Kidney (tissue), 14 donors: ENCODE measurements around the gene ARHGAP18. TPM values are rescaled to one million over a fixed set of nuclear protein-coding genes. Genes with fewer than 3 reads are reported as not detected.

Source experiments
- DNase-seq, 5 donors: peaks; one replicate each; pipeline ENCODE4 v3.0.0-alpha.2; 2013 to 2020
- FAIRE-seq: peaks from 2 replicates; lab custom pipeline; 2012; peaks lifted over from hg19 to GRCh38; lab: Jason Lieb, UNC
- H3K27ac ChIP-seq, 2 donors: one replicate each; pipeline ENCODE4 v1.7.0; 2013; ENCODE audit warnings: low read depth in 2 of 2, low read length in 2 of 2, inconsistent platforms in 1 of 2
- H3K27me3 ChIP-seq: one replicate; pipeline ENCODE4 v1.7.1; 2013; ENCODE audit warnings: low read length, inconsistent platforms; ENCODE audit not compliant: control insufficient read depth, insufficient read depth
- H3K36me3 ChIP-seq, 3 donors: one replicate each; pipeline versions ENCODE4 v1.7.0 to v1.7.1; 2013; ENCODE audit warnings: low read length in 3 of 3, control low read depth in 1 of 3, inconsistent platforms in 1 of 3; ENCODE audit not compliant: insufficient read depth in 3 of 3, control insufficient read depth in 2 of 3
- H3K4me1 ChIP-seq, 3 donors: one replicate each; pipeline versions ENCODE4 v1.7.0 to v1.7.1; 2013; ENCODE audit warnings: low read length in 3 of 3, inconsistent platforms in 1 of 3, low read depth in 1 of 3; ENCODE audit not compliant: control insufficient read depth in 2 of 3, insufficient read depth in 2 of 3
- H3K4me3 ChIP-seq, 3 donors: one replicate each; pipeline versions ENCODE4 v1.7.0 to v1.8.1; 2013; ENCODE audit warnings: low read length in 3 of 3, control low read depth in 1 of 3, inconsistent platforms in 1 of 3
- H3K9ac ChIP-seq, 3 donors: one replicate each; pipeline versions ENCODE4 v1.7.0 to v1.7.1; 2013; ENCODE audit warnings: low read length in 3 of 3, control low read depth in 1 of 3, inconsistent platforms in 1 of 3
- H3K9me3 ChIP-seq, 3 donors: one replicate each; pipeline versions ENCODE4 v1.7.0 to v1.7.1; 2013; ENCODE audit warnings: low read length in 3 of 3, control low read depth in 1 of 3, inconsistent platforms in 1 of 3; ENCODE audit not compliant: control insufficient read depth in 2 of 3, insufficient read depth in 1 of 3
- intact Hi-C: fragments of 100-400 bp; cut with DNase I; formaldehyde crosslinking; loops from one replicate; pipeline ENCODE4 v1.11.1; 2022
- polyA plus RNA-seq: library from polyadenylated mRNA; stranded (reverse); fragments of 350-450 nt; fragmentation: Illumina TruSeq; extraction: RNeasy Lipid Tissue Mini Kit (QIAGEN cat#74804); gene quantifications from one replicate; pipeline ENCODE4 v1.2.3, GENCODE V29; 2014; ENCODE audit warnings: low read depth, low replicate concordance; ENCODE audit not compliant: insufficient read depth
- total RNA-seq: library from RNA; stranded (reverse); fragmentation: NEBNext Ultra II Directional; extraction: Animal tissue kit (Norgen Biotek cat#: 25700); gene quantifications from one replicate; pipeline ENCODE4 v1.2.1, GENCODE V29; 2021
- TF ChIP-seq, protein P1 (sequence below): IDR thresholded peaks from 3 replicates; pipeline ENCODE4 v1.5.1; 2012; ENCODE audit warnings: mild to moderate bottlenecking, moderate library complexity, borderline replicate concordance; ENCODE audit not compliant: insufficient read depth; ENCODE audit errors: extremely low read depth
- donor health status: control.
- donor health status: control.
- donor health status: control.
- donor health status: control.
- donor health status: control.
- donor health status: DM: yes; HTN: yes; CAD: no.
- donor health status: Normal renal cell carcinoma (clear cell type).

The ARHGAP18 gene
- total and polyA plus RNA-seq, 2 donors from 2014 or later: 26.5 to 39.8 TPM

DNA sequence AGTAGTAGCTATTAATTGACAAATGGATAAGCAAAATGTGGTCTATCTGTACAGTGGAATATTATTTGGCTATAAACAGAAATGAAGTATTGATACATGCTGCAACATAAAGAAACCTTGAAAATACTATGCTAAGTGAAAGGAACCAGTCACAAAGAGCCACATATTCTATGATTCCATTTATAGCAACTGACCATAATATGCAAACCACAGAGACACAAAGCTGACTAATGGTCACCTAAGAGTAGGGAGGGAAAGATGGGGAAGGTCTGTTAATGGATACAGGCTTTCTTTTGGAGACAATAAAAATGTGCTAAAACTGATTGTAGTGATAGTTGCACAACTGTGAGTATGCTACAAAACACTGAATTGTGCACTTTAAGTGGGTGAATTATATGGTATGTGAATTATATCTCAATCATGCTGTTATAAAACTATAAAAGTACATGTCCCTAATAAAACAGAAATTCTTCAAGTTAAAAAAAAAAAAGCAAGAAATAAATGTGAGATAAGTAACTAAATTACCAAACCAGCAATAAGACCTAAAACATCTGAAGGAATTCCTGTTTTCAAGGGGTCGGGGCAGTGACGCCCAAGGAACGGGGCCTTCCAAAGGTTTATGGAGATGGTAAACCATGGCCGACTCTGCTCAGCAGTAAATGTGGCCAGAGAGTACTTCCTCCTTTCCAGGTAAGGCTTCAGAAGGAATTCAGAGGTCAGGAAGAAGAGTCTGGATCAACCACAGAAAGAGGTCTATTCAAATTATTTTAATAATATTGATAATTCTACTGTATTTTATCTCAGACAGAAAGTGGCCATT is 75.4 kb downstream of the ARHGAP18 start:
- Histone ChIP-seq H3K27me3 (no peaks in the 10 kb centered on the region), H3K27ac (no peak overlapping the region), H3K4me3 (no peak overlapping the region), H3K9me3 (no peaks in the 10 kb centered on the region), H3K4me1 (peaks cover 0 to 14% (median 7%) of the 10 kb centered on the region in 3 donors), H3K9ac (no peak overlapping the region), H3K36me3 (peaks cover 0 to 12% (median 8%) of the 10 kb centered on the region in 3 donors)
- intact Hi-C loops: no loop called here
- FAIRE-seq (no peak), DNase-seq (no peak)
- TF ChIP-seq, protein P1, sequence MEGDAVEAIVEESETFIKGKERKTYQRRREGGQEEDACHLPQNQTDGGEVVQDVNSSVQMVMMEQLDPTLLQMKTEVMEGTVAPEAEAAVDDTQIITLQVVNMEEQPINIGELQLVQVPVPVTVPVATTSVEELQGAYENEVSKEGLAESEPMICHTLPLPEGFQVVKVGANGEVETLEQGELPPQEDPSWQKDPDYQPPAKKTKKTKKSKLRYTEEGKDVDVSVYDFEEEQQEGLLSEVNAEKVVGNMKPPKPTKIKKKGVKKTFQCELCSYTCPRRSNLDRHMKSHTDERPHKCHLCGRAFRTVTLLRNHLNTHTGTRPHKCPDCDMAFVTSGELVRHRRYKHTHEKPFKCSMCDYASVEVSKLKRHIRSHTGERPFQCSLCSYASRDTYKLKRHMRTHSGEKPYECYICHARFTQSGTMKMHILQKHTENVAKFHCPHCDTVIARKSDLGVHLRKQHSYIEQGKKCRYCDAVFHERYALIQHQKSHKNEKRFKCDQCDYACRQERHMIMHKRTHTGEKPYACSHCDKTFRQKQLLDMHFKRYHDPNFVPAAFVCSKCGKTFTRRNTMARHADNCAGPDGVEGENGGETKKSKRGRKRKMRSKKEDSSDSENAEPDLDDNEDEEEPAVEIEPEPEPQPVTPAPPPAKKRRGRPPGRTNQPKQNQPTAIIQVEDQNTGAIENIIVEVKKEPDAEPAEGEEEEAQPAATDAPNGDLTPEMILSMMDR: no peak

DNA sequence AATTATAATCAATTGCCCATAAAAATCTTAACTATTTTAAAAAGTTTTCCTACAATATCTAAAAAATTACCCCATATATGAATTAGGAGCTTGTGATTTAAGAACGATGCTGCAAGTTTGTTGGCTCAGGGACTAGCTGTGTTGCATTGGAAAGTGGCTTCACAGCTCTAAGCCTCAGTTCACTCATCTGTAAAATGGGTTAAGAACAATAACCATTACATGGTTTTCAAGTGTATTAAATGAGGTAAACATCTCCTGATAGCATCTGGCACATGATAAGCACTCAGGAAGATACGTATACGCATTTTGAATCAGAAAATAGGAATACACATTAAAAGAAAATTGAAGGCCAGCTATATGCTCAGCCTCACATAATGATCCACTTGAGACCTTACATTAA is 76.4 kb downstream of the ARHGAP18 start:
- Histone ChIP-seq H3K9ac (no peak overlapping the region), H3K27ac (no peak overlapping the region), H3K4me3 (no peak overlapping the region), H3K4me1 (peaks cover 0 to 14% (median 7%) of the 10 kb centered on the region in 3 donors), H3K36me3 (peaks cover 0 to 14% (median 9%) of the 10 kb centered on the region in 3 donors), H3K27me3 (no peaks in the 10 kb centered on the region), H3K9me3 (no peaks in the 10 kb centered on the region)
- TF ChIP-seq, protein P1: no peak
- no peak for FAIRE-seq
- intact Hi-C loops: no loop called here
- no peak for DNase-seq

DNA sequence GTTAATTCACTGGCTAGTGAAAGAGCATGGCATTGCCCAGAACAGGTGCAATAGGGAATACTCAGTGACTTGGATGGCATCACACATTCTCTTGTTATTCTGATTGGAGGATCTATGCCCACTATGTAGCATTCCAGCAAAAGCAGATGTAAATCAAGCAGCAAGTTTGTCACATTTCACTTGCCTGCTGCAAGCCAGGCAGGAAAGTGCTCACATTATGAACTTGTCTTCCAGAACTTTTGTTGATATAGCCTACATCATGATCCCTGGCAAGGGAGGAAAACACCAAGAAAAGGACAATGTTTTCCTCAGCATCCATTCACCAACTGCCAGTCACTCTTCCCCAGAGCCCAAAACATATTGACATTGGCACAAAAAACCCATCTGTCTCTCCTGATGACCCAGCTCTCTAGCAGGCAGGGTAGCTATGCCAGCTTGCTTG is 77.8 kb downstream of the ARHGAP18 start:
- Histone ChIP-seq H3K36me3 (peaks cover 0 to 9% (median 9%) of the 10 kb centered on the region in 3 donors), H3K4me1 (peaks cover 0 to 7% (median 6%) of the 10 kb centered on the region in 3 donors), H3K9me3 (no peaks in the 10 kb centered on the region), H3K27me3 (no peaks in the 10 kb centered on the region), H3K27ac (no peak overlapping the region), H3K4me3 (no peak overlapping the region), H3K9ac (no peak overlapping the region)
- DNase-seq: no peak
- TF ChIP-seq, protein P1: no peak
- FAIRE-seq: no peak
- intact Hi-C loops: no loop called here
